ENCODE measurements around the gene STIM1. TPM values are rescaled to one million over a fixed set of nuclear protein-coding genes. Genes with fewer than 3 reads are reported as not detected.
A peak's percentile ranks its signal among the peaks of the same experiment; 100 is the strongest.
"Not testable (repeated sequence)": the region's sequence is repeated elsewhere in the genome, so short reads cannot be mapped to it uniquely, and the experiment has no call there.

The STIM1 gene
- polyA plus RNA-seq, 4 donors = 31.0 to 36.0 (median 33.7) TPM

DNA sequence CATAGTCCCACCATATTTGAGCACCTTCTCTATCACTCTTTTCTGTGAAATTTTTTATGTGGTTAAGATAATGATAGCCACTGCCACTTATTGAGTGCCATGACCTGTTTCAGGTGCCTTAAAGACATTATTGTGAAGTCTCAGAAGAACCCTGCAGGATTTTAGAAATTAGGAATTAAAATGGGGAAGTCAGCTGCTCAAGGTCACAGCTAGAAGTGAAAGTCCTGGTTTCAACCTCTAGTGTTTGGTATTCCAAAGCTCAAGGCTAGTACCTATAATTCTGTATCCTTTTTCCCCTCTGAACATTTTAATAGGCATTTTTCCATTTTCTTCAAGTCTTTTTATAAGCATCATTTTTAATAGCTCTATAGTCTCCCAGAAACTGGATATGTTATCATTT, 230.1 kb downstream of the STIM1 start:
- DNase-seq (ENCODE audit: low read depth in 4 of 4, low spot score in 3 of 4) = no peak

DNA sequence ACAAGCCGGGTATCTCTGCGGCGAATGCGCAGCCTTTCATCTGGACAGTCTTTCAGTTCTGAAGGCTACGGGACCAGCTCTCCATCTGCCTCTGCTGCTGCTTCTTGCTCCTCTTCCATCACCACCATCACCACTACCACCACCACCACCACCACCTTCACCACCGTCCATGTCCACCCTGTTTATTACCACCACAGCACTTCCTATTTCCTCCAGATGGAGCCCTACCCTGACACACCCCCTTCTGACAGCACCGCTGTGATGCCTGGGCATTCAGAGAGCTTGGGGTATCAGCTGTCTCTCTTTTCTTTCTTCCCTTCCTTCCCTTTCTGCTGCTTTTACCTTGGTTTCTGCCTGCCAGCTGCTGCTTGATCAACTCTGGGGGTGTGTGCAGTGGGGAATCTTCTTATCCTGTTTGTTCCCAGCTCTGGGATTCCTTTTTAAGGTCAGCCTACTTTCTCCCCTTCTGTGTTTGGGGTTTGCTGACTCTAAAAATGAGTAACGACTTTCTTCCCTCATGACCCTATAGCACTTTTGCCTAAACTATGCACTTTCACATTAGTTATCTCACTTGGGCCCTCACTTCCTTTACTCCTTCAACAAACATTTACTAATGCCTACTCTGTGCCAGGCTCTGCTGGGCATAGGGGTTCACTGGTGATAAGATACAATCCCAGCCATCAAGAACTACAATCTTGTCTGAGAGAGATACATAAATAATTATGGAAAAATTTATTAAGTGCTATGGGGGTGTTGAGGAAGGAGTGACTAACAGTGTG, 231.3 kb downstream of the STIM1 start:
- no peak for DNase-seq (ENCODE audit: low read depth in 4 of 4, low spot score in 3 of 4)

DNA sequence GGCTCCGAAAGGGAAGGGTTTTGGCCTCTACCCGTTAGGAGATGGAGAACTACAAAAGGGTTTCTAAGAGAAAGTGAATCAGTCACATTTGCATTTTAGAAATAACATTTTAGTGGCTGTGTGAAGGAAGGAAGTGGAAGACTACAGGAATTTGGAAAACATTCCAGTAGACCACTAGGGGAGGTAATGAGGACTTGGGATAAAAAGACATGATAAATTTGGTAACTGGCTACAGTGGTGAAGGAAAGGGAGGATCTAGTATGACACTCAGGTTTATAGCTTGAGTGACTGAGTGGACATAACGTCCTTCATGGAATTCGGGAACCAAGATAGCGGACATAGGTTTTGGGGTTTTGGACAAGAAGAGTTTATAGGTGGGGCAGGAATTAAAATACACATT, 232.1 kb downstream of the STIM1 start:
- no peak for DNase-seq (ENCODE audit: low read depth in 4 of 4, low spot score in 3 of 4)

GRCh38 chr11:4090258-4090657, 234.8 kb downstream of the STIM1 start:
- no peak for DNase-seq (ENCODE audit: low read depth in 4 of 4, low spot score in 3 of 4)

- no peak for DNase-seq (ENCODE audit: low read depth in 4 of 4, low spot score in 3 of 4)
These were observed 236.6 kb downstream of the STIM1 start for GRCh38 chr11:4092026-4092425.

- DNase-seq (ENCODE audit: low read depth in 4 of 4, low spot score in 3 of 4) = peak in 2 of 4 donors; percentile 4 to 15
These were observed 238.3 kb downstream of the STIM1 start for GRCh38 chr11:4093519-4094347.

DNA sequence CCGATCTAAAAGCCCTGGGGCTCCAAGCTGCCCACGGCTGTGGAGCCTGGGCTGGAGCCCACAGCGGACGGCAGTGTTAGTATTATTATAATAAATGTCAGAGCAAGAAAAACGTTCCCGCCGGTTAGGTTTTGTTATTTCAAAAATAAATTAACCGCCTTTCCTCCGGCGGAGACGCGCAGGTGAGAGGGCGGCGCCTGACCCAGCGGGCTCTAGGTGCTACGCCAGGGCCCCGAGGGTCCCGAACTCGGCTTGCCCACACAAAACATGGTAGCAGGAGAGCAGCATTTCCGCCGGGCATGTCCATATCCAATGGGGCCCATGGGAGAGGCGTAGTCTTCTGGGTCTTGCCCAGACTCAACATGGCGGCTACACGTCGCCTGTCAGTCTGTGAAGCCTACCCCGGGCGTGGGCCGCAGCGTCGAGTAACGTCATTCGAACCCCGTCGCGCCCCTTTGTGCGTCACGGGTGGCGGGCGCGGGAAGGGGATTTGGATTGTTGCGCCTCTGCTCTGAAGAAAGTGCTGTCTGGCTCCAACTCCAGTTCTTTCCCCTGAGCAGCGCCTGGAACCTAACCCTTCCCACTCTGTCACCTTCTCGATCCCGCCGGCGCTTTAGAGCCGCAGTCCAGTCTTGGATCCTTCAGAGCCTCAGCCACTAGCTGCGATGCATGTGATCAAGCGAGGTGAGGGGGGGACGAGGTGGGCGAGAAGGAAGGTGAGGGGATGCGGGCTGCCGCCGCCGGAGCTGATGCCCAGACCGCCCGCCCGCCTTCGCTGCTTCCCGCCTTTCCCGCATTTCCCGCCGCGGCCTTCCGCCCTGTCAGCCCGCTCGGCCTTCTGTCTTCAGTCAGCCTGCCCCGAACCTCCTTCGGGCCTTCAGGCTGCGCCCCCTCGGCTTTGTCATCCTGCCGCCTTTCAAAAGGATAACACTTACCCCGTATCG, 239.2 kb downstream of the STIM1 start, which contains the start of gene RRM1:
Gene RRM1, plus strand, starts transcription at position 452 of the 944 bp plus-strand sequence. Its CDS starts 214 bp downstream, at position 666.
- DNase-seq (ENCODE audit: low read depth in 4 of 4, low spot score in 3 of 4) = peak; percentile 88 to 94 (median 92)

- no peak for DNase-seq (ENCODE audit: low read depth in 4 of 4, low spot score in 3 of 4)
These were observed 240.2 kb downstream of the STIM1 start for GRCh38 chr11:4095509-4096230.

GRCh38 chr11:4098026-4098621, 242.7 kb downstream of the STIM1 start:
- DNase-seq (ENCODE audit: low read depth in 4 of 4, low spot score in 3 of 4) = no peak

DNA sequence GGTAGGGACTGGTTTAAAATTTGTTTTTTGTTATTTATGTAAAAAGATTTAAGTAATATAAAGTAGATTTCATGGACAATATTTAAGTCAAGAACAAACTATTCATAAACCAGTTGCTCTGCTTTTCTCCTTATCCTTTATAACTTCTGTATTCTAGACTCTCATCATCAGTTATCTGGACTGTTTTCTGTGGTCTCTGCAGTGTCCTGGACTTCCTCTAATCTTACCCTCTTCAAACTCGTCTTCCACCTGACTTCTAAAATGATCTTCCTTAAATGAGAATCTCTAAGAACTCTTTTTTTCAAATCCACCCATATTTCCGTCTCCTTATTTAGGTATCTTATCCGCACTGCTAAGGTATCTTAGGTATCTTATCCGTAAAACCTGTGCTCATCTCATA, 247.2 kb downstream of the STIM1 start:
- DNase-seq (ENCODE audit: low read depth in 4 of 4, low spot score in 3 of 4) = no peak

GRCh38 chr11:4103269-4103668, 247.8 kb downstream of the STIM1 start:
- DNase-seq (ENCODE audit: low read depth in 4 of 4, low spot score in 3 of 4) = no peak

- no peak for DNase-seq (ENCODE audit: low read depth in 4 of 4, low spot score in 3 of 4)
These were observed 250.5 kb downstream of the STIM1 start for GRCh38 chr11:4105916-4106315.

DNA sequence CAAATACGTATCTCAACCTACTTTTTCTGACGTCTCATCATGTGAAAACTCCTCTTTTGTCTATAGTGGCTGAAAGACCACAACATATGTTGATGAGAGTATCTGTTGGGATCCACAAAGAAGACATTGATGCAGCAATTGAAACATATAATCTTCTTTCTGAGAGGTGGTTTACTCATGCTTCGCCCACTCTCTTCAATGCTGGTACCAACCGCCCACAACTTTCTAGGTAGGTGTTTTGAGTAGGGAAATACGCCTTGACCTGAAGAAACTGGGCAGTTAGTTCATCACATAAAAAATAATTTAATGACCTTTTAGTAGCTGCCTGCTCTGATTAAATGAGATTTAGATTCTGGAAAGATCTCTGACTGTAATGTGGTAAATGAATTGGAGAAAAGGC, 256.4 kb downstream of the STIM1 start:
- no peak for DNase-seq (ENCODE audit: low read depth in 4 of 4, low spot score in 3 of 4)

- no peak for DNase-seq (ENCODE audit: low read depth in 4 of 4, low spot score in 3 of 4)
These were observed 259.7 kb downstream of the STIM1 start for GRCh38 chr11:4115128-4115527.

DNA sequence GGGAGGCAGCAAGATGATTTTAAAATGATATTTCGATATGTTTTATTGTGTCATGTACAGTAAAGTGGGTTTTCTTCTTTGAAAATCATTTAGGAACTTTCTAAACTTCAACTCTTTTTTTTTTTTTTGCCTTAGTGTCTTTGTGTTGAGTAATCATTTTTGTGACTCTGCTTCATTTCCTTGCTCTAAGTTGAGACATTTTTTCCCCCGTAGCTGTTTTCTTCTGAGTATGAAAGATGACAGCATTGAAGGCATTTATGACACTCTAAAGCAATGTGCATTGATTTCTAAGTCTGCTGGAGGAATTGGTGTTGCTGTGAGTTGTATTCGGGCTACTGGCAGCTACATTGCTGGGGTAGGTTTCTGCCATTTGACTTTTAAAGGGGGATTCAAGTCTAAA, 262.6 kb downstream of the STIM1 start:
- DNase-seq (ENCODE audit: low read depth in 4 of 4, low spot score in 3 of 4) = no peak

DNA sequence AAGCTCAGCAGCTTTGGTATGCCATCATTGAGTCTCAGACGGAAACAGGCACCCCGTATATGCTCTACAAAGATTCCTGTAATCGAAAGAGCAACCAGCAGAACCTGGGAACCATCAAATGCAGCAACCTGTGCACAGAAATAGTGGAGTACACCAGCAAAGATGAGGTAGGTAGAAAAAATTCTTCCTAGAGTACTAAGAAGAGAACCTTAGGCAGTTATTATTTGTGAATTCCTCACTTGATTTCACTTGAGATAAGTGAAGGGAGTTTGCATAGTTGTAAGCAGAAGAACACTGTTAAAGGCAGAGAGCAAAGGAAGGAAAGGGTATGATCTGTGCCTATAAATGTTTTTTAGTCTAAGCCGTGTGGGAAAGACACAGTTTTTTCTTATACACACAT, 267.8 kb downstream of the STIM1 start:
- no peak for DNase-seq (ENCODE audit: low read depth in 4 of 4, low spot score in 3 of 4)

- DNase-seq (ENCODE audit: low read depth in 4 of 4, low spot score in 3 of 4) = no peak
These were observed 269.7 kb downstream of the STIM1 start for GRCh38 chr11:4125141-4125540.

- no peak for DNase-seq (ENCODE audit: low read depth in 4 of 4, low spot score in 3 of 4)
These were observed 271.9 kb downstream of the STIM1 start for GRCh38 chr11:4127357-4127756.

DNA sequence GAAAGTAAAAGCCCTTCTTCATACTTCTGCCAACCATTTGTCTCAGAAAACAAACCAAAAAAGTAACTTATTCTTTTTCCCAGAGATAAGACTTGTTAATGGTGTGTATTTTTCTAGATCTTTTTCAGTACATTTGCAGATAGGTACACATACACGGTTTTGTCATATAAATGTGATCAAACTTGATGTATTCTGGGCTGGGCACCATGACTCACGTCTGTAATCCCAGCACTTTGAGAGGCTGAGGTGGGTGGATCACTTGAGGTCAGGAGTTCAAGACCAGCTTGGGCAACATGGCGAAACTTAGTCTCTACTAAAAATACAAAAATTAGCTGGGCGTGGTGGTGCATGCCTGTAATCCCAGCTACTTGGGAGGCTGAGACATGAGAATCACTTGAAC, 274.8 kb downstream of the STIM1 start:
- DNase-seq (ENCODE audit: low read depth in 4 of 4, low spot score in 3 of 4) = not testable (repeated sequence)

- no peak for DNase-seq (ENCODE audit: low read depth in 4 of 4, low spot score in 3 of 4)
These were observed 279.3 kb downstream of the STIM1 start for GRCh38 chr11:4134806-4135205.
